Pulmonary artery endothelial cell (primary cell): ENCODE measurements around the gene SORBS2. TPM values are rescaled to one million over a fixed set of nuclear protein-coding genes. Genes with fewer than 3 reads are reported as not detected.

Experiments used
- DNase-seq: peaks from one replicate; pipeline ENCODE4 v3.0.0-alpha.2; 2011; ENCODE audit warnings: low read depth, low spot score
- total RNA-seq: library from RNA; depleted of rRNA; stranded (reverse); fragments of >200 nt; gene quantifications from 2 replicates; pipeline ENCODE4 v1.2.3, GENCODE V29; 2014

SORBS2 gene
- total RNA-seq, 1 donor from 2014 or later: 46.2 TPM

- no peak for DNase-seq
These were observed 36.0 kb downstream of the SORBS2 start for GRCh38 chr4:185775792-185776555.

- DNase-seq: peak; percentile 74
These were observed 36.9 kb downstream of the SORBS2 start for GRCh38 chr4:185774845-185775680.

- no peak for DNase-seq
These were observed 37.8 kb downstream of the SORBS2 start for GRCh38 chr4:185774131-185774653.

- DNase-seq: no peak
These were observed 38.6 kb downstream of the SORBS2 start for GRCh38 chr4:185773419-185773818.

- no peak for DNase-seq
These were observed 39.5 kb downstream of the SORBS2 start for GRCh38 chr4:185772391-185773093.

GRCh38 chr4:185771711-185772390 lies 40.1 kb downstream of the SORBS2 start:
- DNase-seq: no peak

GRCh38 chr4:185767528-185767927 lies 44.5 kb downstream of the SORBS2 start:
- DNase-seq: no peak

GRCh38 chr4:185764876-185765275 lies 47.1 kb downstream of the SORBS2 start:
- no peak for DNase-seq

GRCh38 chr4:185761352-185762235 lies 50.4 kb downstream of the SORBS2 start:
- DNase-seq: no peak

- DNase-seq: no peak
These were observed 53.2 kb downstream of the SORBS2 start for GRCh38 chr4:185758807-185759206.

- no peak for DNase-seq
These were observed 56.5 kb downstream of the SORBS2 start for GRCh38 chr4:185755451-185755850.

- DNase-seq: no peak
These were observed 57.0 kb downstream of the SORBS2 start for GRCh38 chr4:185754961-185755360.

GRCh38 chr4:185752872-185753271 lies 59.1 kb downstream of the SORBS2 start:
- no peak for DNase-seq

GRCh38 chr4:185749858-185750257 lies 62.1 kb downstream of the SORBS2 start:
- DNase-seq: no peak

GRCh38 chr4:185748901-185749390 lies 63.0 kb downstream of the SORBS2 start:
- no peak for DNase-seq

- DNase-seq: no peak
These were observed 66.1 kb downstream of the SORBS2 start for GRCh38 chr4:185745891-185746290.

- DNase-seq: no peak
These were observed 67.0 kb downstream of the SORBS2 start for GRCh38 chr4:185744946-185745345.

- no peak for DNase-seq
These were observed 67.5 kb downstream of the SORBS2 start for GRCh38 chr4:185744488-185744862.

- no peak for DNase-seq
These were observed 68.1 kb downstream of the SORBS2 start for GRCh38 chr4:185743722-185744487.
